ENCODE measurements around the gene MYRFL. TPM values are rescaled to one million over a fixed set of nuclear protein-coding genes. Genes with fewer than 3 reads are reported as not detected.
A peak's percentile ranks its signal among the peaks of the same experiment; 100 is the strongest.

The MYRFL gene
- total RNA-seq, 1 experiment from 2014 or later, result 3.2 TPM

DNA sequence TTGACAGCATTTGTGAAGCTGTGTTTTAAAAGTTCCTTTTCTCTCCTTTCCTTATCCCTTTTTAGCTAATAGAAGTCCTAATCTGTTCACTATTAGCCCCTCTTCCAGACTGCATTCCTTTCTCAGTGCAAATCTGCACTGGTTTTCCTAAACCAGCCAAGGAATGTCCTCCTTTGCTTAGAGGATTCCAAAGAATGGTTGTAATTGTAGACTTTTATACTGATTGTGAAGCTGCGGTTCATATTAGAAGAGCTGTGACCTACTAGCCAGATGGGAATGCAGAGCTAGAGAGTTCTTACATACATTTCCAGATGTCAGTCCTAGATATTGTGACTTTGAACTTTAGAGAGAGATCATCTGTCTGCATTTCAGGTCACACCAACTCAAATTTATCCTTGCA lies 79.8 kb downstream of the MYRFL start:
- Histone ChIP-seq H3K4me2 (ENCODE audit: low read depth, low read length, poor library complexity, severe bottlenecking) (peak overlapping the region; percentile 67), H3K79me2 (ENCODE audit: low read length) (no peaks in the 10 kb centered on the region), H2AFZ (ENCODE audit: low read length) (no peak overlapping the region; the same call in 1 of the 2 replicates), H4K20me1 (ENCODE audit: insufficient read depth, low read depth, low read length) (no peaks in the 10 kb centered on the region), H3K36me3 (ENCODE audit: insufficient read depth, low read length) (no peaks in the 10 kb centered on the region; the same call in 1 of the 2 replicates), H3K27me3 (ENCODE audit: low read length) (no peaks in the 10 kb centered on the region), H3K9me2 (replicated peaks; ENCODE audit: insufficient read depth, low read length) (no peaks in the 10 kb centered on the region), H3K9me3 (ENCODE audit: low read length) (no peaks in the 10 kb centered on the region), H3K27ac (ENCODE audit: low read length) (peak overlapping the region; percentile 98), H3K4me1 (ENCODE audit: low read length) (peaks cover 96% of the 10 kb centered on the region), H3K9ac (ENCODE audit: low read length) (peak overlapping the region; percentile 72), H3K4me3 (ENCODE audit: low read length) (peak overlapping the region; percentile 23; the same call in 1 of the 2 replicates)
- DNase-seq, result peak; percentile 64

DNA sequence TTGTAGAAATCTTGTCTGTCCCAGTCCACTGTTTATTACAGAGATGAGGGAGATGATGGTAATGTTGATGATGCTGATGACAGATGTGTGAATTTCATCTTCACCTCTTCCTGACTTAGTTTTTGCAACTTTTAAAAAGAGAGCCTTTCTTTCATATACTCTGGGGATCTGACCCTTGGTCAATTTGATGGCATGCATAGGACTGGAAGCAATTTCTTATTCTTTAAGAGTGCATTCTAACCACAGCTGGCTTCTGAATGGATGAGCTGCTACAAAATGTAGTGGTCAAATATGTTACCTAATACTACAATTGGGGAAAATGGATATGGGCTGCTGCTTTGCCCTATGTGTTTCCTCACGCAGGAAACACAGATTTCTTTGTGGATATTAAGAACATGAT lies 80.8 kb downstream of the MYRFL start:
- Histone ChIP-seq H3K9ac (ENCODE audit: low read length) (peak overlapping the region; percentile 72), H3K4me3 (ENCODE audit: low read length) (peak overlapping the region; percentile 44), H3K9me2 (replicated peaks; ENCODE audit: insufficient read depth, low read length) (no peaks in the 10 kb centered on the region), H3K9me3 (ENCODE audit: low read length) (no peaks in the 10 kb centered on the region), H2AFZ (ENCODE audit: low read length) (no peak overlapping the region), H4K20me1 (ENCODE audit: insufficient read depth, low read depth, low read length) (no peaks in the 10 kb centered on the region), H3K27me3 (ENCODE audit: low read length) (no peaks in the 10 kb centered on the region), H3K27ac (ENCODE audit: low read length) (peak overlapping the region; percentile 98), H3K4me1 (ENCODE audit: low read length) (peaks cover 97% of the 10 kb centered on the region), H3K79me2 (ENCODE audit: low read length) (no peaks in the 10 kb centered on the region), H3K4me2 (ENCODE audit: low read depth, low read length, poor library complexity, severe bottlenecking) (peak overlapping the region; percentile 67), H3K36me3 (ENCODE audit: insufficient read depth, low read length) (no peaks in the 10 kb centered on the region; the same call in 1 of the 2 replicates)
- peak; percentile 79 for DNase-seq

- peak overlapping the region; percentile 98 for H3K27ac ChIP-seq (ENCODE audit: low read length)
- H3K4me2 ChIP-seq (ENCODE audit: low read depth, low read length, poor library complexity, severe bottlenecking), result peak overlapping the region; percentile 67
- peak overlapping the region; percentile 72 for H3K9ac ChIP-seq (ENCODE audit: low read length)
- no peaks in the 10 kb centered on the region; the same call in 1 of the 2 replicates for H3K36me3 ChIP-seq (ENCODE audit: insufficient read depth, low read length)
- peak overlapping the region; percentile 44; the same call in 1 of the 2 replicates for H3K4me3 ChIP-seq (ENCODE audit: low read length)
- no peaks in the 10 kb centered on the region for H3K27me3 ChIP-seq (ENCODE audit: low read length)
- H3K4me1 ChIP-seq (ENCODE audit: low read length), result peaks cover 97% of the 10 kb centered on the region
- no peaks in the 10 kb centered on the region for H3K9me2 ChIP-seq (replicated peaks; ENCODE audit: insufficient read depth, low read length)
- H4K20me1 ChIP-seq (ENCODE audit: insufficient read depth, low read depth, low read length), result no peaks in the 10 kb centered on the region
- no peak overlapping the region for H2AFZ ChIP-seq (ENCODE audit: low read length)
- H3K79me2 ChIP-seq (ENCODE audit: low read length), result no peaks in the 10 kb centered on the region
- H3K9me3 ChIP-seq (ENCODE audit: low read length), result no peaks in the 10 kb centered on the region
- DNase-seq, result peak; percentile 99
Measured at GRCh38 chr12:69906411-69907216, 81.6 kb downstream of the MYRFL start.

- Histone ChIP-seq H3K4me3 (ENCODE audit: low read length) (no peak overlapping the region), H3K79me2 (ENCODE audit: low read length) (no peaks in the 10 kb centered on the region), H3K27me3 (ENCODE audit: low read length) (no peaks in the 10 kb centered on the region), H3K4me2 (ENCODE audit: low read depth, low read length, poor library complexity, severe bottlenecking) (peak overlapping the region; percentile 65), H3K27ac (ENCODE audit: low read length) (peak overlapping the region; percentile 98), H3K36me3 (ENCODE audit: insufficient read depth, low read length) (no peaks in the 10 kb centered on the region; the same call in 1 of the 2 replicates), H3K9me2 (replicated peaks; ENCODE audit: insufficient read depth, low read length) (no peaks in the 10 kb centered on the region), H3K9me3 (ENCODE audit: low read length) (no peaks in the 10 kb centered on the region), H3K4me1 (ENCODE audit: low read length) (peaks cover 92% of the 10 kb centered on the region), H2AFZ (ENCODE audit: low read length) (peak overlapping the region; percentile 70), H4K20me1 (ENCODE audit: insufficient read depth, low read depth, low read length) (no peaks in the 10 kb centered on the region), H3K9ac (ENCODE audit: low read length) (peak overlapping the region; percentile 71; the same call in 1 of the 2 replicates)
- no peak for DNase-seq
Measured at GRCh38 chr12:69908203-69908602, 83.2 kb downstream of the MYRFL start.

GRCh38 chr12:69910694-69911093 lies 85.7 kb downstream of the MYRFL start:
- H3K36me3 ChIP-seq (ENCODE audit: insufficient read depth, low read length), result no peaks in the 10 kb centered on the region; the same call in 1 of the 2 replicates
- H3K27ac ChIP-seq (ENCODE audit: low read length), result peak overlapping the region; percentile 98
- peak overlapping the region; percentile 52 for H2AFZ ChIP-seq (ENCODE audit: low read length)
- H3K9me2 ChIP-seq (replicated peaks; ENCODE audit: insufficient read depth, low read length), result no peaks in the 10 kb centered on the region
- H4K20me1 ChIP-seq (ENCODE audit: insufficient read depth, low read depth, low read length), result no peaks in the 10 kb centered on the region
- peak; percentile 57 for DNase-seq
- H3K27me3 ChIP-seq (ENCODE audit: low read length), result no peaks in the 10 kb centered on the region
- H3K9me3 ChIP-seq (ENCODE audit: low read length), result no peaks in the 10 kb centered on the region
- H3K4me3 ChIP-seq (ENCODE audit: low read length), result peak overlapping the region; percentile 17; the same call in 1 of the 2 replicates
- no peaks in the 10 kb centered on the region for H3K79me2 ChIP-seq (ENCODE audit: low read length)
- H3K4me2 ChIP-seq (ENCODE audit: low read depth, low read length, poor library complexity, severe bottlenecking), result peak overlapping the region; percentile 45
- H3K4me1 ChIP-seq (ENCODE audit: low read length), result peaks cover 87% of the 10 kb centered on the region
- peak overlapping the region; percentile 22; the same call in 1 of the 2 replicates for H3K9ac ChIP-seq (ENCODE audit: low read length)

DNA sequence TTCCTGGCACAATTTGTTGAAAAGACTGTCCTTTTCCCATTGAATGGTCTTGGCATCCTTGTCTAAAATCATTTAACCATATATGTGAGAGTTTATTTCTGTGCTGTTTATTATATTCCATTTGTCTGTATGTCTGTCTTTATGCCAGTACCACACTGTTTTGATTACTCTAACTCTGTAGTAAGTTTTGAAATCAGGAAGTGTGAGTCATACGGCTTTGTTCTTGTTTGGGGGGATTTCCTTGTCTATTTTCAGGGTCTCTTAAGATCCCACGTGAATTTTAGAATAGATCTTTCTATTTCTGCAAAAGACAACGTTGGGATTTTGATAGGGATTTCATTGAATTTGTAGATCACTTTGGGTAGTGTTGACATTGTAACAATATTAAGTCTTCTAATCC lies 88.5 kb downstream of the MYRFL start:
- DNase-seq, result no peak
- Histone ChIP-seq H4K20me1 (ENCODE audit: insufficient read depth, low read depth, low read length) (no peaks in the 10 kb centered on the region), H2AFZ (ENCODE audit: low read length) (no peak overlapping the region), H3K79me2 (ENCODE audit: low read length) (no peaks in the 10 kb centered on the region), H3K4me2 (ENCODE audit: low read depth, low read length, poor library complexity, severe bottlenecking) (no peak overlapping the region), H3K9me3 (ENCODE audit: low read length) (no peaks in the 10 kb centered on the region), H3K27ac (ENCODE audit: low read length) (no peak overlapping the region), H3K4me1 (ENCODE audit: low read length) (peaks cover 75% of the 10 kb centered on the region), H3K36me3 (ENCODE audit: insufficient read depth, low read length) (no peaks in the 10 kb centered on the region; the same call in 1 of the 2 replicates), H3K27me3 (ENCODE audit: low read length) (no peaks in the 10 kb centered on the region), H3K4me3 (ENCODE audit: low read length) (no peak overlapping the region), H3K9ac (ENCODE audit: low read length) (no peak overlapping the region), H3K9me2 (replicated peaks; ENCODE audit: insufficient read depth, low read length) (no peaks in the 10 kb centered on the region)

GRCh38 chr12:69915964-69916363 lies 90.9 kb downstream of the MYRFL start:
- no peaks in the 10 kb centered on the region for H3K79me2 ChIP-seq (ENCODE audit: low read length)
- H3K4me1 ChIP-seq (ENCODE audit: low read length), result peaks cover 51% of the 10 kb centered on the region
- no peak overlapping the region for H3K9ac ChIP-seq (ENCODE audit: low read length)
- no peaks in the 10 kb centered on the region for H3K36me3 ChIP-seq (ENCODE audit: insufficient read depth, low read length)
- no peaks in the 10 kb centered on the region for H3K9me2 ChIP-seq (replicated peaks; ENCODE audit: insufficient read depth, low read length)
- no peaks in the 10 kb centered on the region for H3K9me3 ChIP-seq (ENCODE audit: low read length)
- no peak overlapping the region for H3K4me2 ChIP-seq (ENCODE audit: low read depth, low read length, poor library complexity, severe bottlenecking)
- H3K27me3 ChIP-seq (ENCODE audit: low read length), result no peaks in the 10 kb centered on the region
- H4K20me1 ChIP-seq (ENCODE audit: insufficient read depth, low read depth, low read length), result no peaks in the 10 kb centered on the region
- DNase-seq, result no peak
- H2AFZ ChIP-seq (ENCODE audit: low read length), result no peak overlapping the region
- no peak overlapping the region for H3K4me3 ChIP-seq (ENCODE audit: low read length)
- peak overlapping the region; percentile 1; the same call in 1 of the 2 replicates for H3K27ac ChIP-seq (ENCODE audit: low read length)

GRCh38 chr12:69916544-69917235 lies 91.7 kb downstream of the MYRFL start:
- DNase-seq, result no peak
- H3K27me3 ChIP-seq (ENCODE audit: low read length), result no peaks in the 10 kb centered on the region
- no peak overlapping the region for H3K4me2 ChIP-seq (ENCODE audit: low read depth, low read length, poor library complexity, severe bottlenecking)
- H3K79me2 ChIP-seq (ENCODE audit: low read length), result no peaks in the 10 kb centered on the region
- H3K4me1 ChIP-seq (ENCODE audit: low read length), result peaks cover 43% of the 10 kb centered on the region
- no peak overlapping the region for H3K4me3 ChIP-seq (ENCODE audit: low read length)
- H3K27ac ChIP-seq (ENCODE audit: low read length), result no peak overlapping the region; the same call in 1 of the 2 replicates
- H3K36me3 ChIP-seq (ENCODE audit: insufficient read depth, low read length), result no peaks in the 10 kb centered on the region
- no peak overlapping the region for H3K9ac ChIP-seq (ENCODE audit: low read length)
- no peaks in the 10 kb centered on the region for H3K9me3 ChIP-seq (ENCODE audit: low read length)
- H2AFZ ChIP-seq (ENCODE audit: low read length), result peak overlapping the region; percentile 64
- no peaks in the 10 kb centered on the region for H4K20me1 ChIP-seq (ENCODE audit: insufficient read depth, low read depth, low read length)
- no peaks in the 10 kb centered on the region for H3K9me2 ChIP-seq (replicated peaks; ENCODE audit: insufficient read depth, low read length)

Data from Karpas-422 (cell line).